ENCODE results near the gene TRAPPC2B. TPM values are rescaled to one million over a fixed set of nuclear protein-coding genes. Genes with fewer than 3 reads are reported as not detected.

Gene TRAPPC2B
- polyA plus RNA-seq (ENCODE audit: insufficient read length in 4 of 4), result 10 to 100 TPM; 16.5 to 18.9 (median 17.8) TPM

DNA sequence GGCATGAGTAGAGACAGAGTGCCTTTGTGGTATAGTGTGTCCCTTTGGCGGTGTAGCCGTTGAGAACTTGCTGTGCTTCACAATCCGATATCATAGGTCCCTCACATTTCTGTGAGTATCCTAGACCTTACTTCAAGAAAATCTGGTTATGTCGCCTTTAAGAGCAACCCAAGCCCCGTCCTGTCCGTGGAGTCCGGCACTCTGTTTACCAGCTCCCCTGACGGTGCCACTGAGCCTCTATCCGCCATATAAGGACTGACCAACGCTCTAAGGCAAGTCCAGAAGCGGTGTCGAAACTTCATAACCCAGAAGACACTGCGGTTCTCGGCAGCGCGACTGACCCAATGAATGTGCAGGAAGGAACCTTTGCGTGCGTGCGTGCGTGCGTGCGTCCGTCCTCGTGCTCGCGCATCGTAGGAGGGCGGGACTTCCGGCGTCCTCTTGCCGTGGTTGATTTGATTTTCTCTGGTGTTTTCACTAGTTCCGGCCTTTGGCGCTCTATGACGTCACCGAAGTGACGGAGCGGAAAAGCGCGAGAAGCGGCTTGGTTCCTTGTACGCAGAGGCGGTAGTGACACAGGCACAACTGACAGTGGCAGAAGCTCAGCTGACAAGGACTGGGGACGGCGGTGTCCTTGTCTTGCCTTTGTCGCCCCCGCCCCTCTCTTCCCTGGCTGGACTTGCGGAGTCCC lies at the start of gene TRAPPC2B, which contains the start of gene ZNF547:
TRAPPC2B (plus strand) TSS at position 555 of the 691 bp plus-strand sequence. CDS start 1,283 bp downstream, outside the sequence.
ZNF547 (plus strand) TSS at position 555 of the 691 bp plus-strand sequence. CDS start 5,005 bp downstream, outside the sequence.
- peak; percentile 99 to 100 (median 99) for DNase-seq (ENCODE audit: low read depth in 4 of 4, low spot score in 3 of 4)

DNA sequence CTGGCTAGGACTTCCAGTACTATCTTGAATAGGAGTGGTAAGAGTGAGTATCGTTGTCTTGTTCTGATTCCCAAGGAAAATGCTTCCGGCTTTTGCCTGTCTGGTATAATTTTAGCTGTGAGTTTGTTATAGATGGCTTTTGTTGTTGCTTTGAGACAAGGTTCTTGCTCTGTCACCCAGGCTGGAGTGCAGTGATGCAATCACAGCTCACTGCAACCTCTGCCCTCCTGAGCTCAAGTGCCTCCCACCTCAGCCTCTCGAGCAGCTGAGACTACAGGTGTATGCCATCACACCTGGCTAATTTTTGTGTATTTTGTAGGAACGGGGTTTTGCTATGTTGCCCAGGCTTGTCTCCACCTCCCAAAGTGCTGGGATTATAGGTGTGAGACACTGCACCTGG lies 49.2 kb upstream of the TRAPPC2B start:
- DNase-seq (ENCODE audit: low read depth in 4 of 4, low spot score in 3 of 4), result no peak

DNA sequence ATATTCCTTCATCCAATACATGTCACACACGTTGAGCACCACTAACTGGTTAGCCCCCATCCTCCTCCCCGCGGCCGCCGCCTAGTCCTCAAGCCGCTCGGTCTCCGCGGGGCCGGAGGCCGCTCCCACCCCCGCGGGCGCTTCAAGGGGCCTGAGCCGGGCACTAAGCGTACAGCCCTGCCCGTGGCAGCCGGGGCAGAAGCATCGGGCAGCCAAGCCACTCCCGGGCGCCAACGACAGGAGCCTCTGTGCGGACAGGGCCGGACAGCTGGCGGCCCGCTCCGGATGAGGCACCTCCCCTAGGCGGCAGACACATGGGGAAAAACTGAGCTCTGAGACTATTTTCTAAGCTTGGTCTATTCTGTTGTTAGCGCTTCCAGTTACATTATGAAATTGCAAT lies 45.8 kb upstream of the TRAPPC2B start:
- DNase-seq (ENCODE audit: low read depth in 4 of 4, low spot score in 3 of 4), result no peak

DNA sequence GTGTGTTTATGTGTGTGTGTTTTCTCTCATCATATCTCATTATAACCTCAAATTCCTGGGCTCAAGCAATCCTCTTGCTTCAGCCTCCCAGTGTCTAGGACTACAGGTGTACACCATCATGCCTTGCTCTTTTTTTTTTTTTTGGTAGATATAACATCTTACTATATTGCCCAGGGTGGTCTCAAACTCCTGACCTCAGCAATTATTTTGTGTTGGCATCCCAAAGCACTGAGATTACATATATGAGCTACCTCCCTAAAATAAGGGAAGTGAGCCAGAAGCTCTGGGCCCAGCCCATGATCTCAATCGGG lies 43.5 kb upstream of the TRAPPC2B start:
- no peak for DNase-seq (ENCODE audit: low read depth in 4 of 4, low spot score in 3 of 4)

DNA sequence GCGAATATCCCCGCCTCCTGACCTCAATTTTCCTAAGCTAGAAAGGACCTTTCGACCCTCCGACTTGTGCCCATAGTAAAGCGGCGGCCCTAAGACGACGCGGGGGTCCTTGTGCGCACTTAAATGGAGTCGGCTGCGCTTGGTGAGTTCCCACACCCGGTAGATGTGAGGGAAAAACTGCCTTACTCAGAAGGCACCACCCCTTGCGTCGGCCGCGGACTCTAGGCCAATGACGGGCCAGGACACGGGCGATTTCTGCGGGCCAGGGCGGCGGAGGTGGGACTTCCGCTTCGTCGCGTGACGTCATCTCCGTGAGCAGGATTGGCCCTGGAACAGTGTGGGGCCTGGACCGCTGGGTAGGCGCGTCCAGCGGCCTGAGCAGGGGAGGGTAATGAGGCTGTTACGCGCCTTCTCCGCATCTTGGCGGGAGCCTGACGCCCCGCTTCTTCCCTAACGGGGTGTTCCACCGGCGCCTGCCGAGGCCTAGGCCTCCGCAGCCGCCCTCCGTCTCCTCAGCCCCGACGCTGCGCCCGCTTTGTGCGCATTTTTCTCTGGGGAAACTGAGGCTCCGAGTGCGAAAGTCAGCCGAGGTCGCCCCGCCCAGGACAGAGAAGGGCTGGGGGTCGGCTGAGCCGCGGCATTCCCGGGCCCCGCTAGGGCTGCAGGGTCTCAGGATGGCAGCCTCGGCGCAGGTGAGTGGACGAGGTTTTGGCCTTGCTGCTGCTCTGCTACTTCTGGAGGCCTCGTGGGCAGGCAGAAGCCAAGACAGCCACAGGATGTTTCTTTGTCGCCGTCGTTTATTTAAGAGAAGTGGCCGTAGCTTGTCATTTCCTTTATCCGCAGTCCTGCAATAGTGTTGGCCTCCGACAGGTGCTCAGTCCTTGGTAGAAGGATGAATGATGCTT lies 42.9 kb upstream of the TRAPPC2B start, which contains the start of gene ZNF543:
ZNF543 (plus strand) TSS at position 293 of the 905 bp plus-strand sequence; CDS start at position 675, 382 bp downstream.
- DNase-seq (ENCODE audit: low read depth in 4 of 4, low spot score in 3 of 4), result peak; percentile 92 to 96 (median 94)

DNA sequence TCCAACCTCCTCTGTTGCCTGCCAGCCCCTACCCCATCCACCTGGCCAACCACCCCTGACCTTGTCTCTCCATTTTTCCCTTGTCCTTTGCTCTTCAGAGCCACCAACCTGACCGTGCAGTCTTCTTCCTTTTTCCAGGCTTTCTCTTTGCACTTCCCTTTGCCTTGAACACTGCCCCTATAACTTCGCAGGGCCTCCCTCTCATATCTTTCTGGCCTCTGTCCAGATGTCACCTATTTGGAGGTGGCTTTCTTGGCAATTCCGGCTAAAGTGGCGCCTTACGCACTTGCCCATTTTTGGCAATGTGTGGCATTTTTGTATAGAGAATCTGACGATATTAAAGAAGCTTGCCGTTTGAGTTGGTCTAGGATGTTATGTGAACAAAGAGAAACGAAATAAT lies 42.2 kb upstream of the TRAPPC2B start:
- no peak for DNase-seq (ENCODE audit: low read depth in 4 of 4, low spot score in 3 of 4)

DNA sequence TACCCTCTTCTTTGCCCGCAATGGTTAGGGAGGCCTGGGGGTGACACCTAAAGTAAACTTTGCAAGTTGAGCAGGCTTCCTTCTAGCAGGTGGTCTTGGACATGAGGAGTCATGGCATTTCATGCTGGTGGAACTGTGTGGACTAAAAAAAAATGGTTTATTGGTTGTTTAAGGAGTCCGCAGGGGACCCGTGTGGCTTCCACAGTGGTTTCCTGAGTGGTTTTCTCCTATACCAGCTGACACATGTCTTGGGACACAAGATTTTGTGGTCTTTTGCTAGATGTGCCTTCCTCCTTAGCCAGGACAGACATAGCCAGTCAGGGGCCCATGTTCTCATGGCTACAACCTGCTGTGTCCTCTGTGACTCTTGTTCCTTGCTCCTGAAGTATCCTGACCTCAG lies 41.6 kb upstream of the TRAPPC2B start:
- DNase-seq (ENCODE audit: low read depth in 4 of 4, low spot score in 3 of 4), result no peak

DNA sequence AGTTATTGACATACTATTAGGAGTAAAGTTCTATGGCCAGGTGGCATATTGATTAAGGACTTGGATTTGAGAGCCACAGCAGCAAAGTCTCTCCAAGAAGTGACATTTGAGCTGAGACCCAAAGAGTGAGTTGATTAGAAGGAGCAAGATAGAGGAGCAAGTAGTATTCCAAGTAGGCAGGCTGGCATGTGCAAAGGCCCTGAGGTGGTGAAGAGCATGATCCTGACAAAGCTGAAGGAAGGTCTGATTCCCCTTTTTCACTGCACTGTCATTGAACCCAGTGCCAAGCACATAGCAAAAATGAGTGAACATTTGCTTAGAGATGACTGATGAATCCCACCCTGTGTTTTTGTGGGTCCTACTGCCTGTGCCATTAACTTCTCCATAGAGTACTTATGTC lies 38.4 kb upstream of the TRAPPC2B start:
- DNase-seq (ENCODE audit: low read depth in 4 of 4, low spot score in 3 of 4), result no peak

DNA sequence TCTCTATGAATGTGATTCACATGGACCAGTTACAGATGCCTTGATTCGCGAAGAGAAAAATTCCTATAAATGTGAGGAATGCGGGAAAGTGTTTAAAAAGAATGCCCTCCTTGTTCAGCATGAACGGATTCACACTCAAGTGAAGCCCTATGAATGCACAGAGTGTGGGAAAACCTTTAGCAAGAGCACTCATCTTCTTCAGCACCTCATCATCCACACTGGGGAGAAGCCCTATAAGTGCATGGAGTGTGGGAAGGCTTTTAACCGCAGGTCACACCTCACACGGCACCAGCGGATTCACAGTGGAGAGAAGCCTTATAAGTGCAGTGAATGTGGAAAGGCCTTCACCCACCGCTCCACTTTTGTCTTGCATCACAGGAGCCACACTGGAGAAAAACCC lies 35.4 kb upstream of the TRAPPC2B start:
- DNase-seq (ENCODE audit: low read depth in 4 of 4, low spot score in 3 of 4), result no peak

DNA sequence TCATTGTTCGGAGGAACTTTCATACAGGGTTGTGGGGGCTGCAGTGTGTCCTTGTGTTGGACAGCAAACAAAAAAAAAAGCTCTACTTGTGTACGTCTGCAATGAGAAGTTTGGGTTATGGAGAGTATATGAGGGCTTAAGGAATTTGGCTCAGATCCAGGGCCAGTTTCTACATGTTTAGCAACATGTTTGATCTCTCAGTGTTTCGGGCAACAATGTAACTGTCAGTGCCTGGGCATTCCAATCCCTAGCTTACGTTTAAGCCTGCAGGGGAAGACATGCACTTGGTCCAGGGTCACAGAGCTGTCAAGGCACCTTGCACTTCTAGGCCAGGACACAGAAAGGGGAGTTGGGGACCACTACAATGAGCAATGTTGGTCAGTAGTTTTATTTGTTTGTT lies 29.2 kb upstream of the TRAPPC2B start:
- no peak for DNase-seq (ENCODE audit: low read depth in 4 of 4, low spot score in 3 of 4)

DNA sequence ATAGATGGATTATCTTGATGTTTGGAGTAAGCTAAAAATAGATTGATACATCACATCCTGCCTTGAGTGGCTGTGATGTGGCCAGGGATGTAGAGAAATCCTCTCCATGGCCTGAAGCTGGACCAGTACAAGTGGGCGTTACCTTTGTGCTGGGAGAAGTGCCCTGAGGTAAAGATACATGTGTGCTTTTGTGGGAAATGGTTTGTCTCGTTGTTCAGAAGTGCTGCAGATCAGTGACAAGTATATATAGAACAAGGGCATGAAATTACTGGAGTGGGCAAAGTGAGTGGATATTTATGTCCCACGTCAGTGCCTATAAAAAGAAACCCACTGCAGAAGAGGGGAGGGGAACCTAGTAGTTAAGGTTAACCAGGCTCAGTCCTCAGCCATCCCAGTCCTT lies 24.5 kb upstream of the TRAPPC2B start:
- no peak for DNase-seq (ENCODE audit: low read depth in 4 of 4, low spot score in 3 of 4)

DNA sequence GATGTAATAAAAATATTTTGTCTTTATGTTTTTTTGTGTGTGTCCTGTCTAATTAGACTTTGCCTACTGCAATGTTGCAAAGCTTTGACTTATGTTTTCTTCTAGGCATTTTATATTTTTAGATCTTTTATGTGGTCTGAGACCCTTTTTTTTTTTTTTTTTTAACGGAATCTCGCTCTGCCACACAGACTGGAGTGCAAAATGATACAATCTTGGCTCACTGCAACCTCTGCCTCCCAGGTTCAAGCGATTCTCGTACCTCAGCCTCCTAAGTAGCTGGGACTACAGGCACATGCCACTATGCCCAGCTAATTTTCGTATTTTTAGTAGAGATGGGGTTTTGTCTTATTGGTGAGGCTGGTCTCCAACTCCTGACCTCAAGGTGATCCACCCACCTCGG lies 20.8 kb upstream of the TRAPPC2B start:
- DNase-seq (ENCODE audit: low read depth in 4 of 4, low spot score in 3 of 4), result no peak

DNA sequence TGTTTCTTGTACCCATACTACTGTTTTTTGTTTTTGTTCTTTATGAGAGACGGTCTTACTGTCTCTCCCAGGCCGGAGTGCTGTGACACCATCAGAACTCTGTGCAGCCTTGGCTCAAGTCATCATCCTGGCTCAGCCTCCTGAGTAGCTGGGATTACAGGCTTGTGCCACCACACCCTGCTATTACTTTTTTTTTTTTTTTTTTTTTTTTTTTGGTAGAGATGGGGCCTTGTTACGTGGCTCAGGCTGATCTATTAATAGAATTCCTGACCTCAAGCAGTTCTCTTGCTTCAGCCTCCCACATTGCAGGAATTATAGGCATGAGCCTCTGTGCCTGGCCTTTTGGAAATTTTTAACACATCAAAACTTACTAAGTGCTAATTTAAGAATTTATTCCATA lies 15.2 kb upstream of the TRAPPC2B start:
- no peak for DNase-seq (ENCODE audit: low read depth in 4 of 4, low spot score in 3 of 4)

DNA sequence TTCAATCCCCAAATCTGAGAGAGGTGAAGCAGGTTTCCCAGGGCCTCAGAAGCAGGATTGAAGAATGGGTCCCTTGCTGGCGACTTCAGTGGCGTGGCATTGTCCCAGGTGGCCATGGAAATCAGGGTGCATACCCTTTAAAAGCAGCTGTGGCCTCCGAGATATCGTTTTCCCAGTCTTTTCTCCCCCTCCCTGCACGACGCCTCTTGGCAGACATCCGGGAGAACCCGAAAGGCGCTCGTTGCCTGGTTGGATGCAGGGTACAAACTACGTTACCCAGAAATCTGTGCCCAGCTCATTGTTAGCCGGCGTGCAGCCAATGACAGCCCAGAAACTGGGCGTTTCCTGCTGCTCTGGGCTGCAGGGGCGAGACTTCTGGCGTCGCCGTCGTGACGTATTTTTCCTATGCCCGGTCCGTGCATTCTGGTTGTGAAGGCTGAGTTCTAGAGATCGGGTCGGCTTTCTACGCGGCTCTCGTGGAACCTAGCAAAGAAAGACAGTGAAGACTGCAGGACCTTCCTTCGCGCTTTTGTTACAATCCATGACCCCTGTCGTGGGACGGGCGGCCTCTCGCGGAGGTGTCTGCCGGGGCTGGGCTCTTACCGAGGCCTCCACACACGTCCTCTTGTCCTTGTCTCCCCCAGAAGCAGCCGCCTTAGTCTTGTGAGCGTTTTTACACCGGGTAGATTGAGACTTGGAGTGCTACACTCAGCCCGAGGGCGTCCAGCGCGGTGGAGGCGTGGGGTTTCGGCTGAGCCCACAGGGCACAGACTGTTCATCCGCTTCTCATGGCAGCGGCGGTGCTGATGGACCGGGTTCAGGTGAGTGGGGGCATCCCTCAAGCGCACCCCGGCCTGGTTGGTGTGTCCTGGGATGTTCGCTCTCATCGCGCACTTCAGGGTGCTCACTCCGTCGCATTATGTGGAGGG lies 12.2 kb upstream of the TRAPPC2B start, which contains the start of gene ZNF304:
ZNF304 (plus strand) TSS at position 395 of the 929 bp plus-strand sequence; CDS start at position 789, 394 bp downstream.
- peak; percentile 84 to 90 (median 88) for DNase-seq (ENCODE audit: low read depth in 4 of 4, low spot score in 3 of 4)

DNA sequence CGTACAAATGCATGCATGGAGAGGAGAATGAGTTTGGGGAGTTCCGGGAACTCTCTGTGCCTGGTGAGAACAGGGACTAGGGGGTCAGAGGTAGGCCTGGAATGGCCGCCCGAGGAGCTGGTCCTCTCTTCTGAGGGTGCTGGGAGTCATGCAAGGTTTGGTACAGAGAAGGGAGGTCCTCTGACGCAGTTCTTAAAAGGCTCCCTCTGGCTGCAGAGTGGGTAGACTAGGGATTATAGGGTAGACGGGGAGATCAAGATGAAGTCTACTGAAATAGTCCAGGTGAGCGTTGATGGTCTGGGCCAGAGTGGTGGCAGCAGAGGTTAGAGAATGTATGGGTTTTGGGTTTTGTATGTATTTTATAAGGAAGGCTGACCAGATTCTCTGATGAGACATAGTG lies 11.5 kb upstream of the TRAPPC2B start:
- no peak for DNase-seq (ENCODE audit: low read depth in 4 of 4, low spot score in 3 of 4)

DNA sequence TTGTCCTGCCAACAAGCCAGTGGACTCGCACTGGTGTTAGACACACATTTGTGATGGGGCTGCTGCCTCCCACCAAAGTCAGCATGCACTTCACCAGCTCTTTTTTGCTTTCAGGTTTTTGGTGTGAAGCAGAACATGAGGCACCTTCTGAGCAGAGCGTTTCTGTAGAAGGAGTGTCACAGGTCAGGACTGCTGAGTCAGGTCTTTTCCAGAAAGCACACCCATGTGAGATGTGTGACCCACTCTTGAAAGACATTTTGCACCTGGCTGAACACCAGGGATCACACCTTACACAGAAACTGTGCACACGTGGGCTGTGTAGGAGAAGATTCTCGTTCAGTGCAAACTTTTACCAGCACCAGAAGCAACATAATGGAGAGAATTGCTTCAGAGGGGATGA lies 7.4 kb upstream of the TRAPPC2B start:
- DNase-seq (ENCODE audit: low read depth in 4 of 4, low spot score in 3 of 4), result no peak

DNA sequence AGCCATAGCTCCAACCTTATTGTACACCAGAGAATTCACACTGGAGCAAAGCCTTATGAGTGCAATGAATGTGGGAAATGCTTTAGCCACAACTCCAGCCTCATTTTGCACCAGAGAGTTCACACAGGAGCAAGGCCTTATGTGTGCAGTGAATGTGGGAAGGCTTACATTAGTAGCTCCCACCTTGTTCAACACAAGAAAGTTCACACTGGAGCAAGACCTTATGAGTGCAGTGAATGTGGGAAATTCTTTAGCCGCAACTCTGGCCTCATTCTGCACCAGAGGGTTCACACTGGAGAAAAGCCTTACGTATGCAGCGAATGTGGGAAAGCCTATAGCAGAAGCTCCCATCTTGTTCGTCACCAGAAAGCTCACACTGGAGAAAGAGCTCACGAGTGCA lies 5.9 kb upstream of the TRAPPC2B start:
- no peak for DNase-seq (ENCODE audit: low read depth in 4 of 4, low spot score in 3 of 4)

DNA sequence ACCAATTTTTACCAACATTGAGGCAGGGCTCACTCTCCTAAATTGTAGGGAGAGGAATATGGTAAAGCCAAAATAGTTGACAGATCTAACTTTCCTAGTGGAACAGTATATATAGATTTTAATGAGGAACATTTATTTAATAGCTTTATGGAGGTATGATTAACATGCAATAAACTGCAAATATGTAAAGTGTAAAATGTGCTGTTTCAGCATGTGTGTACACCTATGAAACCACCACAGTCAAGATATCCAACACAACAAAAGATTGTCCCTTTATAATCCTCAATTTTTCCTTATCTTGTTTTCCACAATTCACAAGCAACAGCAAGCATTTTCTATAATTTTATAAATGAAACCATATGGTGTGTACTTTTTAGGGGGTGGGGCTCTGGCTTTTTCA lies 4.1 kb upstream of the TRAPPC2B start:
- no peak for DNase-seq (ENCODE audit: low read depth in 4 of 4, low spot score in 3 of 4)

DNA sequence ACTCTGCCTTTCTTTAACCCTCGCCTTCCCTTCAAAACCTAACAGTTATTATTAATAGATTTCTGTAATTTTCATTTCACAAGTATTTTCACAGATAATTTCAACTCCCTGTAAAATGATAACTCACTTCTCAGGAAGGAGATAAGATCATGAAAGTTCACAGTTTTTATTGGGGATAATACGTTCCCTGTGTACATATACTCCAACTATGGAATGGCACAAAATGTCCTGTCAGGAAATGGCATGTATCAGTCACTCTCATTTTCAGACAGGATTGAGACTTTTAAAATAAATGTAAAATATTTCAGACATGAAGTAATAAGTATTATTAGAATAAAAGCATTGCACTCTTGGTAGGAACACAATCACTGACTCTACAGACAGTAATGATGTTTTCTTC lies 932 bp upstream of the TRAPPC2B start:
- DNase-seq (ENCODE audit: low read depth in 4 of 4, low spot score in 3 of 4), result no peak

DNA sequence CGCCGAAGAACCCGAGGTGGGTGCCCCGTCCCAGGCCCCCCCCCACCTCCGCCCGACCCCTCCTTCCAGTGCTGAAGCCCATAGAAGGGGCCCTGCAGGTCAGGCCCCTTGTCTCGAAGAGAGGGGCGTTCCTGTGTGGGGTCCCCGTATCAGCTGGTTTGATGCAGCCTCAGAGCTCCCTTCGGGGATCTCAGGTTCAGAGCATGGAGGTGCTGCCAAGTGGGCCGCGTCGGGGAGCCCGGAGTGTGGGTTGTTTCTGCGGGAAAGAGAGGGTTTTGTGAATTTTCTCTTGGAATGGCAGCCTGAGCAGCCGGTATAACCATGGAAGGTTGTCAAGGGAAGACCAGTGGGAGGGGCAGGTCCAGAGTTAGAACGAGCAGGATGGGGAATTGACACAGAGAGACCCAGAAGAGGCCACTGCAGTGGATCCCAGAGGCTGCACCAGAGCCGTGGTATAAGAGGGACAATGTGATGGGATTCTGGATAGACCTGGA lies 384 bp downstream of the TRAPPC2B start:
- DNase-seq (ENCODE audit: low read depth in 4 of 4, low spot score in 3 of 4), result peak in 1 of 4 donors; percentile 12

Measured in right renal pelvis (tissue), 4 donors.